WTC11 (cell line): ENCODE data around the gene FRYL.

Source experiments
- AFF4 ChIP-seq: sonication (generic); formaldehyde crosslinking; IDR thresholded peaks from 2 replicates; pipeline ENCODE4 v1.8.1; 2023; ENCODE audit warnings: mild to moderate bottlenecking, missing genetic modification reagents, borderline replicate concordance
- ATF3 ChIP-seq: sonication (generic); formaldehyde crosslinking; conservative IDR thresholded peaks from 2 replicates; pipeline ENCODE4 v1.8.1; 2022; ENCODE audit warnings: mild to moderate bottlenecking, missing genetic modification reagents
- CREM ChIP-seq: sonication (generic); formaldehyde crosslinking; IDR thresholded peaks from 2 replicates; pipeline ENCODE4 v1.8.1; 2022; ENCODE audit warnings: mild to moderate bottlenecking, missing genetic modification reagents, moderate library complexity
- CTCF ChIP-seq: fragments of 200-600 bp; IDR thresholded peaks from 2 replicates; pipeline ENCODE4 v1.8.0; 2022; ENCODE audit warnings: antibody characterized with exemption
- E2F4 ChIP-seq: sonication (generic); formaldehyde crosslinking; IDR thresholded peaks from 2 replicates; pipeline ENCODE4 v1.8.1; 2022; ENCODE audit warnings: low read depth, mild to moderate bottlenecking, moderate library complexity, missing genetic modification reagents, borderline replicate concordance
- FOXP4 ChIP-seq: sonication (generic); formaldehyde crosslinking; IDR thresholded peaks from 2 replicates; pipeline ENCODE4 v1.8.0; 2022; ENCODE audit warnings: mild to moderate bottlenecking, missing genetic modification reagents
- NFYB ChIP-seq: sonication (generic); formaldehyde crosslinking; conservative IDR thresholded peaks from 2 replicates; pipeline ENCODE4 v1.8.0; 2022; ENCODE audit warnings: low read depth, missing genetic modification reagents
- SMAD4 ChIP-seq: sonication (generic); formaldehyde crosslinking; IDR thresholded peaks from 2 replicates; pipeline ENCODE4 v1.8.0; 2022; ENCODE audit warnings: mild to moderate bottlenecking, missing genetic modification reagents
- TEAD4 ChIP-seq: sonication (generic); formaldehyde crosslinking; IDR thresholded peaks from 2 replicates; pipeline ENCODE4 v1.8.0; 2022; ENCODE audit warnings: mild to moderate bottlenecking, missing genetic modification reagents
- USF2 ChIP-seq: sonication (generic); formaldehyde crosslinking; IDR thresholded peaks from 2 replicates; pipeline ENCODE4 v1.8.1; 2023; ENCODE audit warnings: mild to moderate bottlenecking, missing genetic modification reagents, moderate library complexity
- ZBTB43 ChIP-seq: sonication (generic); formaldehyde crosslinking; IDR thresholded peaks from 2 replicates; pipeline ENCODE4 v1.8.1; 2023; ENCODE audit warnings: mild to moderate bottlenecking, missing genetic modification reagents
- ZNF121 ChIP-seq: sonication (generic); formaldehyde crosslinking; IDR thresholded peaks from 2 replicates; pipeline ENCODE4 v1.8.0; 2023; ENCODE audit warnings: missing genetic modification reagents
- ZNF416 ChIP-seq: fragments of 250-450 bp; sonication (Bioruptor Pico); IDR thresholded peaks from 2 replicates; pipeline ENCODE4 v1.9.0; 2021; ENCODE audit warnings: mild to moderate bottlenecking, inconsistent platforms
- ZNF423 ChIP-seq: fragments of 250-450 bp; sonication (Bioruptor Pico); IDR thresholded peaks from 2 replicates; pipeline ENCODE4 v2.1.2; 2022; ENCODE audit warnings: mild to moderate bottlenecking, moderate library complexity

DNA sequence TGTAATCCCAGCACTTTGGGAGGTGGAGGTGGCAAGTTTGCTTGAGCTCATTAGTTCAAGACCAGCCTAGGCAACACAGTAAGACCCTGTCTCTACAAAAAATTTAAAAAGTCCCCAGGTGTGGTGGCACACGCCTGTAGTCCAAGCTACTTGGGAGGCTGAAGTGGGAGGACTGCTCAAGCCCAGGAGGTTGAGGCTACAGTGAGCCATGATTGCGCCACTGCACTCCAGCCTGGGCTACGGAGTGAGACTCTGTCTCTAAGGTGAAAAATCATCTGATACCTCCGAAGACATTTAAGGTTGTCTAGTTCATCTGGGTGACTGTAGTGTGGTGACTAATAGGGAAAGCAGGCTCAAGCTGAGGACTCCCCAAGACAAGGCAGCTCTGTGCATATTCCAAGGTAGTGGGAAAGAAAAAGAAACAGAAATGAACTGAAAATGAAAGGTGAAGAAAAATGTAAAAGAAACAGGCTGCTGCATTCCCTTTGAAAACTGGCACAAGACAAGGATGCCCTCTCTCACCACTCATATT lies 23.3 kb downstream of the FRYL start:
- TF ChIP-seq ATF3 (CRISPR knock-in tag) (no peak), ZNF423 (CRISPR knock-in tag) (no peak), USF2 (no peak), TEAD4 (CRISPR knock-in tag) (no peak), CTCF (no peak), E2F4 (CRISPR knock-in tag) (no peak), ZNF121 (CRISPR knock-in tag) (no peak), SMAD4 (no peak), FOXP4 (no peak), AFF4 (CRISPR knock-in tag) (no peak), ZBTB43 (no peak), CREM (CRISPR knock-in tag) (no peak), NFYB (CRISPR knock-in tag) (no peak), ZNF416 (no peak)
